Spleen (tissue), 11 donors: ENCODE measurements around the gene TRPM8. TPM values are rescaled to one million over a fixed set of nuclear protein-coding genes. Genes with fewer than 3 reads are reported as not detected.

Experiments
- DNase-seq: peaks from one replicate; pipeline ENCODE4 v3.0.0-alpha.2; 2020
- H3K27ac ChIP-seq, 8 donors: fragments of 200-600 bp; sonication (generic) in 7 of 8; 1 replicate in 4 of 8; 2 replicates in 4 of 8; pipeline versions ENCODE4 v1.5.0 to v1.8.0; 2016 to 2021; ENCODE audit warnings: inconsistent platforms in 4 of 8, mild to moderate bottlenecking in 4 of 8, moderate library complexity in 1 of 8
- H3K27me3 ChIP-seq, 7 donors: fragments of 200-600 bp; sonication (generic) in 6 of 7; replicated peaks in 1 of 7; 1 replicate in 4 of 7; 2 replicates in 3 of 7; pipeline versions ENCODE4 v1.5.0 to v1.8.0; 2016 to 2021; ENCODE audit warnings: inconsistent platforms in 3 of 7, mild to moderate bottlenecking in 1 of 7
- H3K36me3 ChIP-seq, 6 donors: fragments of 200-600 bp; sonication (generic) in 5 of 6; 1 replicate in 4 of 6; 2 replicates in 2 of 6; pipeline versions ENCODE4 v1.5.0 to v1.8.0; 2016 to 2021; ENCODE audit warnings: inconsistent platforms in 2 of 6
- H3K4me1 ChIP-seq, 6 donors: fragments of 200-600 bp; sonication (generic) in 5 of 6; 1 replicate in 3 of 6; 2 replicates in 3 of 6; pipeline versions ENCODE4 v1.5.0 to v1.8.0; 2016 to 2021; ENCODE audit warnings: inconsistent platforms in 3 of 6
- H3K4me3 ChIP-seq, 8 donors: fragments of 200-600 bp; sonication (generic) in 7 of 8; 1 replicate in 4 of 8; 2 replicates in 4 of 8; pipeline versions ENCODE4 v1.5.0 to v1.8.0; 2016 to 2021; ENCODE audit warnings: inconsistent platforms in 4 of 8, mild to moderate bottlenecking in 4 of 8, moderate library complexity in 2 of 8
- H3K9me3 ChIP-seq, 8 donors: fragments of 200-600 bp; sonication (generic) in 7 of 8; 1 replicate in 4 of 8; 2 replicates in 4 of 8; pipeline versions ENCODE4 v1.5.0 to v1.8.0; 2016 to 2021; ENCODE audit warnings: inconsistent platforms in 4 of 8
- POLR2A ChIP-seq, 3 donors: fragments of 450-650 bp; IDR thresholded peaks; one replicate each; pipeline ENCODE4 v1.5.1; 2017; ENCODE audit warnings: antibody characterized with exemption in 3 of 3, mild to moderate bottlenecking in 1 of 3
- POLR2AphosphoS5 ChIP-seq, 3 donors: sonication (generic); formaldehyde crosslinking; IDR thresholded peaks; one replicate each; pipeline ENCODE4 v1.5.1; 2017; ENCODE audit warnings: antibody characterized with exemption in 3 of 3
- WGBS, 5 donors: extraction: QIAGEN DNeasy Blood & Tissue Kit in 3 of 5; methylation state at CpG; one replicate each; pipeline versions ENCODE4 v1.1.5 to v1.1.7; 2013 to 2018; 5-methylcytosine and 5-hydroxymethylcytosine counted together
- intact Hi-C: fragments of 100-400 bp; cut with DNase I; formaldehyde crosslinking; loops from one replicate; pipeline ENCODE4 v1.15.0; 2023; ENCODE audit warnings: low total_unique reads
- polyA plus RNA-seq, 3 donors: library from polyadenylated mRNA; stranded (reverse); fragments of 200-250 nt; gene quantifications; one replicate each; pipeline ENCODE4 v1.2.1, GENCODE V29; 2013
- total RNA-seq, 7 donors: library from RNA; depleted of rRNA in 3 of 7; stranded (reverse); fragments of >200 nt in 3 of 7; fragmentation: NEBNext Ultra II Directional in 4 of 7; extraction: Animal tissue kit (Norgen Biotek cat#: 25700) in 4 of 7; gene quantifications; one replicate each; pipeline versions ENCODE4 v1.1.0 to v1.2.1, GENCODE V29; 2016 to 2021
- TF ChIP-seq, protein P1 (sequence below), 11 experiments: fragments of 200-600 bp in 7 of 11; fragments of 450-650 bp in 4 of 11; sonication (generic) in 4 of 11; IDR thresholded peaks in 8 of 11; conservative IDR thresholded peaks in 3 of 11; 1 replicate in 7 of 11; 2 replicates in 4 of 11; pipeline versions ENCODE4 v1.4.0 to v1.8.0; 2016 to 2021; ENCODE audit warnings: antibody characterized with exemption in 11 of 11, inconsistent platforms in 4 of 11, mild to moderate bottlenecking in 1 of 11
- donor health status: healthy with polysubstance abuse.
- donor health status: DM: no; HTN: no; CAD: no; lungs with moderate emphysema.
- donor health status: DM: no; HTN: no; CAD: no.
- donor health status: Bipolar disorder and iron deficiency.
- donor health status: healthy.
- donor health status: DM: no; HTN: no; CAD: no.
- donor health status: DM: yes; HTN: yes; CAD: no.

Gene TRPM8
- total and polyA plus RNA-seq, 10 donors = 0.02 to 0.06 TPM; not detected in 8

- peaks cover 0 to 16% (median 6%) of the 10 kb centered on the region in 6 donors for H3K4me1 ChIP-seq
- TF ChIP-seq POLR2A (IDR thresholded peaks at IDR 0.05) (no peak), POLR2AphosphoS5 (IDR thresholded peaks at IDR 0.05) (no peak)
- TF ChIP-seq, protein P1, sequence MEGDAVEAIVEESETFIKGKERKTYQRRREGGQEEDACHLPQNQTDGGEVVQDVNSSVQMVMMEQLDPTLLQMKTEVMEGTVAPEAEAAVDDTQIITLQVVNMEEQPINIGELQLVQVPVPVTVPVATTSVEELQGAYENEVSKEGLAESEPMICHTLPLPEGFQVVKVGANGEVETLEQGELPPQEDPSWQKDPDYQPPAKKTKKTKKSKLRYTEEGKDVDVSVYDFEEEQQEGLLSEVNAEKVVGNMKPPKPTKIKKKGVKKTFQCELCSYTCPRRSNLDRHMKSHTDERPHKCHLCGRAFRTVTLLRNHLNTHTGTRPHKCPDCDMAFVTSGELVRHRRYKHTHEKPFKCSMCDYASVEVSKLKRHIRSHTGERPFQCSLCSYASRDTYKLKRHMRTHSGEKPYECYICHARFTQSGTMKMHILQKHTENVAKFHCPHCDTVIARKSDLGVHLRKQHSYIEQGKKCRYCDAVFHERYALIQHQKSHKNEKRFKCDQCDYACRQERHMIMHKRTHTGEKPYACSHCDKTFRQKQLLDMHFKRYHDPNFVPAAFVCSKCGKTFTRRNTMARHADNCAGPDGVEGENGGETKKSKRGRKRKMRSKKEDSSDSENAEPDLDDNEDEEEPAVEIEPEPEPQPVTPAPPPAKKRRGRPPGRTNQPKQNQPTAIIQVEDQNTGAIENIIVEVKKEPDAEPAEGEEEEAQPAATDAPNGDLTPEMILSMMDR (IDR thresholded peaks at IDR 0.05 in 8 of 11, conservative IDR thresholded peaks at IDR 0.05 in 3 of 11) = no peak
- 45 to 66% (median 58%) methylated on average over 2 of the region's 2 CpGs for WGBS, 5 donors
- no peaks in the 10 kb centered on the region for H3K36me3 ChIP-seq
- peaks cover 0 to 33% (median 24%) of the 10 kb centered on the region in 8 donors for H3K9me3 ChIP-seq
- no peak for DNase-seq
- intact Hi-C loops = no loop called here
- no peak overlapping the region for H3K4me3 ChIP-seq
- H3K27me3 ChIP-seq = peaks cover 0 to 41% (median 0%) of the 10 kb centered on the region in 7 donors
- H3K27ac ChIP-seq = peak overlapping the region in 2 of 8 donors; percentile 62 to 81
These were observed 114.0 kb downstream of the TRPM8 start for GRCh38 chr2:234031207-234031606.

DNA sequence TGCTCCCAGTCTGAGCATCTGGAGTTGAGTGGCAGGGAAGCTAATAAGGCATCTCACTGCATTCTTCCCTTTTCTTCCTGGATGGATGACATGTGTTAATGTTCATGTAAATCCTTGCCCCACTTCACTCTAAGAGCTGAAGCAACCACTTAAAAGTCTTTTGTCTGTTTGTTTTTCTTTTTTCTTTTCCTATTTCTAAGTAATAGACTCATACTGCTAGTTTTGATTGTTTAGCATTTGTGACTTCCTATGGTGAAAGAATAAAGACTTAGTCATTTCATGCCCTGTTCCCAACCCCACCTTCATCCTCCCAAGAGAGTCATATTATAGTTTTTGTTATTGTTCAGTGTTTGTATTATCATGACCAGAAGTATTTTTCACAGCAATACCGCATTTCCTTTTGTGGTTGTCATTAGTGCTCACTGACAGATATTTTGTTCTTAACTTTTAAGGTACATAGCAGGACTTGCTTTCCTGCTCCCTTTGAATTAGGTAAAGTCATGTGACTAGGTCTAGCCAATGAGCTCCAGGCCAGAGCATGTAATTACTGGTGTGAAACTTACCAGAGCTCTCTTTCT, 115.2 kb downstream of the TRPM8 start:
- TF ChIP-seq, protein P1 (IDR thresholded peaks at IDR 0.05 in 8 of 11, conservative IDR thresholded peaks at IDR 0.05 in 3 of 11) = no peak
- no peak for TF ChIP-seq POLR2AphosphoS5 (IDR thresholded peaks at IDR 0.05)
- TF ChIP-seq POLR2A (IDR thresholded peaks at IDR 0.05) = no peak
- peaks cover 0 to 45% (median 32%) of the 10 kb centered on the region in 8 donors for H3K9me3 ChIP-seq
- DNase-seq = no peak
- intact Hi-C loops = no loop called here
- H3K4me3 ChIP-seq = no peak overlapping the region
- 59 to 76% (median 70%) methylated on average over 1 of the region's 1 CpG for WGBS, 5 donors
- peak overlapping the region in 5 of 8 donors; percentile 29 to 81 (median 61) for H3K27ac ChIP-seq
- H3K4me1 ChIP-seq = peaks cover 0 to 4% (median 0%) of the 10 kb centered on the region in 6 donors
- no peaks in the 10 kb centered on the region for H3K36me3 ChIP-seq
- peaks cover 0 to 41% (median 0%) of the 10 kb centered on the region in 7 donors for H3K27me3 ChIP-seq

DNA sequence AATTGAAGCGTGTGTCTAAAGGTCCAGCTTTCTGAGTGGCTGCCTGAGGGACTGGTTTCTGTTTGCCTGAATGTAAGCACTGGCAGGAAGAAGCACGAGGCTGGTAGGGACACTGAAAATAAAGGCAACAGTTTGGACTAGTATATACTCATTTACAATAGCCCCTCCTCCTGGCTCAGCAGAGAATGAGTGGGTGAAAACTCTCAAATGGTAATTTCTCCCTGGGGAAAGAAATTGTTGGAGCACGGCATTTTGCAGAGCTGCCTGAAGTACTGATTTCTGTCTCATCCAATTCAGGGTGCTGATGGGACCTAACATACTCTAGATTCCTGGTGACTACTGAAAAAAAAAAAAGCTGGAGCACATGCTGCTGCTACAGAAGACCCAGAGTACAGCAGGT, 116.0 kb downstream of the TRPM8 start:
- Histone ChIP-seq H3K36me3 (no peaks in the 10 kb centered on the region), H3K27me3 (peaks cover 0 to 40% (median 0%) of the 10 kb centered on the region in 7 donors), H3K27ac (peak overlapping the region in 4 of 8 donors; percentile 49 to 77 (median 58)), H3K4me1 (peaks cover 0 to 4% (median 0%) of the 10 kb centered on the region in 6 donors), H3K9me3 (peaks cover 0 to 47% (median 33%) of the 10 kb centered on the region in 8 donors), H3K4me3 (no peak overlapping the region)
- TF ChIP-seq POLR2AphosphoS5 (IDR thresholded peaks at IDR 0.05) (no peak), POLR2A (IDR thresholded peaks at IDR 0.05) (no peak)
- TF ChIP-seq, protein P1 (IDR thresholded peaks at IDR 0.05 in 8 of 11, conservative IDR thresholded peaks at IDR 0.05 in 3 of 11) = no peak
- intact Hi-C loops = no loop called here
- no peak for DNase-seq
- 77 to 82% (median 81%) methylated on average over 3 of the region's 3 CpGs for WGBS, 5 donors

DNA sequence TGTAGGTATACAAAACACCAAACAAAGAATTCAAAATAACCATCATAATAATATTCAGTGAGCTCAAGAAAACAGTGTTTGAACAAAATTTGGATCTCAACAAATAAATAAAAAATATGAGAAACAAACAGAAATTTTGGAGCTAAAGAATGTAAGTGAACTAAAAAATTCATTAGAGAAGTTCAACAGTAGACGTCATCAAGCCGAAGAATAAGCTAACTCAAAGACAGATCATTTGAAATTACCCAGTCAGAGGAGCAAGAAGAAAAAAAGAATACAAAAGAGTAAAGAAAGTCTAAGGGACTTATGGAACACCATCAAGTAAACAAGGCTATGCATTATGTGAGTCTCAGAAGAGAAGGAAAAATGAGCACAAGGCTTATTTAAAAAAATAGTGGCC, 116.7 kb downstream of the TRPM8 start:
- TF ChIP-seq, protein P1 (IDR thresholded peaks at IDR 0.05 in 8 of 11, conservative IDR thresholded peaks at IDR 0.05 in 3 of 11) = no peak
- no peak for TF ChIP-seq POLR2A (IDR thresholded peaks at IDR 0.05)
- TF ChIP-seq POLR2AphosphoS5 (IDR thresholded peaks at IDR 0.05) = no peak
- 85 to 95% (median 94%) methylated on average over 2 of the region's 2 CpGs for WGBS, 5 donors
- no peak for DNase-seq
- intact Hi-C loops = no loop called here
- no peak overlapping the region for H3K27ac ChIP-seq
- peaks cover 0 to 4% (median 0%) of the 10 kb centered on the region in 6 donors for H3K4me1 ChIP-seq
- no peak overlapping the region for H3K4me3 ChIP-seq
- H3K36me3 ChIP-seq = no peaks in the 10 kb centered on the region
- H3K27me3 ChIP-seq = peaks cover 0 to 36% (median 0%) of the 10 kb centered on the region in 7 donors
- peaks cover 0 to 48% (median 33%) of the 10 kb centered on the region in 8 donors for H3K9me3 ChIP-seq
